Stimulated activated CD4-positive, alpha-beta T cell treated with anti-CD3 and anti-CD28 coated beads, Interleukin-1b, Interleukin-23, amount 100 ng/mL, for 24 hours (primary cell): ENCODE data around the gene CCDC158.
"Not testable (repeated sequence)": the region's sequence is repeated elsewhere in the genome, so short reads cannot be mapped to it uniquely, and the experiment has no call there.

Source experiments
- DNase-seq, 4 experiments: peaks; one replicate each; pipeline ENCODE4 v3.0.0-alpha.2; 2020; ENCODE audit warnings: low read depth in 4 of 4, low spot score in 1 of 4

CCDC158 gene

DNA sequence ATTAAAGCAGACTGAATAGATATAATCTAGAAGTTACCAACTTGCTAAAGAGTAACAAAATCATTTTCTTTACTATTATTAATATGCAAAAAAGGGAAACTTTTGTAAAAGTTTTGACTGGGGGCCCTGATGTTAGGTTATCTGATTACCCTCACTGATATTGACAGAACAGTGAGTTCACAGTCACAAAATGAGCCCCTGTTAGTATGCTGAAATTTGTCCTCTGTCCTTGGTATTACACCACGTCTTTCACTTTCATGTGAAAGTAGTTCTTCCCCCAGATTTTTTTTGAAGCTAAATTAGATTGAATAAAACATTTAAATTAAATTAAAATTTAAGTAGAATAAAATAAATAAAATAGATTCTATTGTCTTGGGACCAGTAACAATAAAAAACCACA, 108.5 kb downstream of the CCDC158 start:
- no peak for DNase-seq

DNA sequence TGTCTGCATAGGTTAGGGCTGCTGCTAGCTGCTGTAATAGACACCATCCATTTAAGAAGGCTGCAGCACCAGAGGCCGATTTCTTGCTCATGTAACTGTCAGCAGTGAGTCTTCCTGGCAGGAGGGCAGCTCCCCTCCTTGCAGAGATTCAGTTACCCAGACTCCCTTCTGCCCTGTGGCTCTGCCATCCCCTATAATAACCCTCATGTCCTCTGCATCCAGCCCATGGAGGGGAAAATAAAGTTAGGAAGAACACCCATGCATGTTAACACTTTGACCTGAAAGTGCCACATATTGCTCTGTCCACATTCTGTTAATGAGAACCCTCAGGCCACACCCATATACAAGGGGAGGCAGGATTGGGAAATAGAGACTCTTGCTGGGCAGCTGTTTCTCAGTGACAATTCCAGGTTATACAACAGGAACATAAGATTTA, 109.0 kb downstream of the CCDC158 start:
- no peak for DNase-seq

DNA sequence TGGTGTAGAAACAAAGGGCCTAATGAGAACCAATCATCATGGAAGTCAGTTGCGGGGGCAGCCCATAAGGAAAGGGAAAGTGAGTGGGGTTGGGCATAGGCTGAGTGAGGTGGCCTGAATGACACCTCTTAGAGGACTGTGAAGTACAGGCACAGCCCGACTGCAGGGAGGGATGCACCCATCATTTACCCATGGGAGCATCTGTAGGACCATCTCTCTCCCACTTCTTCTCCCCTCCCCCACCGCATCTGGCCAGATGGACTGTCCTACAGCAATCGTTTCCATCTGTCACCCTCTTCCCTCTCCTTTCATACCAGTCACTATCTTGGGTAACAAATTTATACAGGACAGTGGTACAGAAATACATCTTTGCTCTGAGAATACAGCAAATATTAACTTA, 110.3 kb downstream of the CCDC158 start:
- DNase-seq: no peak

DNA sequence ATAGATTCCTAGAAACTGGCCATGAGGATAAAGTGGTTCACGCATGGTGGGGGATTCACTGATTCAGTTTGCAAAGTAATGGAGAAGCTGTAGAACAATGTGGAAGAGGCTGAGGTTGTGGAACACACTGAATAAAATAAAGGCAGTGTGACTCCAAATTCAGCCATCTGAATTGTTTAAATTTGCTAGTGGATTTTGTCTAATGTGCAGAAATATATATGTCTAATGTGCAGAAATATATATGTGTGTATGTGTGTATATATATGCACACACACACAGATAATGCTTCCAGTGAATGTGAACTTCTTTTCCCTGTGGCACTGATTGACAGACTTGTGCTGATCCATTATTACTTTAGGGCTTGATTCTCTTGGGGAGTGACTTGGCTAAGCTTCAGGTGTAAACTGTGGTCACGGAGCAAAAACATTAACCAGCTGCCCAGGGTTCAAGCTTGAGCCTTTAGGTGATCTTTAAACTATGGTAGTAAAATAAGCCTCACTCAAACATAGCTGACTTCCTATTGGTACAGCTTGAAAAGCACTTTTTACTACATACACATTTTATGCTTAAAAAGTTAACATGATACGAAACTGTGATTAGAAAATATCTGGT, 110.9 kb downstream of the CCDC158 start:
- no peak for DNase-seq

DNA sequence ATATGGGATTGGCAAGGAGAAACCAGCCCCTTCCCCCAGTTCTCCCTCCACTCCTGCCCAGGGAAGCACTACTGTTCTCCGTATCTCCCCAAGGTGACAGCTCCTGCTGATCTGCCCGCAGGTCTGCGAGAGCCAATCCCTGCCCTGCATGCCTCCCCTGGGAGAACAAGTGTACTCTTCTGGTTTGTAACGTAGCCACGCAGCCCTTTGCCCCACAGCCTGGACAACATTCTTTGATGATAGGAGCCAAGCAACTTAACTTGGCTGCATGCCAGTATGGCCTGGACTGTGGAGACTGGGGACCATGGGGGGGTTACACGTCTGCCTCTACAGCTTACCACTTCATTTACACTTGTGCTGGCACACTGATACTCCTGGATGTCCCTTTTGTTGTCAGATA, 112.4 kb downstream of the CCDC158 start:
- DNase-seq: no peak

DNA sequence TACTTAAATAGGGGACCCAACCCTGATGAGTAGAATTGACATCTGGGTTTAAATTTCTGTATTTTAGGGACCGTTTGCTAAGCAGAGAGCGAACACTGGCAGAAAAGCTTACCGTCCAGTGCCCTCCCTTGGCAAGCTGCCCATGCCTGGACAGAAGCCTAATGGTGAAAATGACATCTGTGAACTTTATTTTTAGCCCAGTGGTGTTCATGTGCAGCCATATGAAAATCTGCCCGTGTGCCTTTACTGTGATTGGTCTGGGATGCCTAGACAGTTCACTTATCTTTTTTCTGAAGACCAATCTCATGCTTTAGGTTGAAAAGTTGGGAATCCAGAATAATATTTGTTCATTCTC, 113.3 kb downstream of the CCDC158 start:
- no peak for DNase-seq

DNA sequence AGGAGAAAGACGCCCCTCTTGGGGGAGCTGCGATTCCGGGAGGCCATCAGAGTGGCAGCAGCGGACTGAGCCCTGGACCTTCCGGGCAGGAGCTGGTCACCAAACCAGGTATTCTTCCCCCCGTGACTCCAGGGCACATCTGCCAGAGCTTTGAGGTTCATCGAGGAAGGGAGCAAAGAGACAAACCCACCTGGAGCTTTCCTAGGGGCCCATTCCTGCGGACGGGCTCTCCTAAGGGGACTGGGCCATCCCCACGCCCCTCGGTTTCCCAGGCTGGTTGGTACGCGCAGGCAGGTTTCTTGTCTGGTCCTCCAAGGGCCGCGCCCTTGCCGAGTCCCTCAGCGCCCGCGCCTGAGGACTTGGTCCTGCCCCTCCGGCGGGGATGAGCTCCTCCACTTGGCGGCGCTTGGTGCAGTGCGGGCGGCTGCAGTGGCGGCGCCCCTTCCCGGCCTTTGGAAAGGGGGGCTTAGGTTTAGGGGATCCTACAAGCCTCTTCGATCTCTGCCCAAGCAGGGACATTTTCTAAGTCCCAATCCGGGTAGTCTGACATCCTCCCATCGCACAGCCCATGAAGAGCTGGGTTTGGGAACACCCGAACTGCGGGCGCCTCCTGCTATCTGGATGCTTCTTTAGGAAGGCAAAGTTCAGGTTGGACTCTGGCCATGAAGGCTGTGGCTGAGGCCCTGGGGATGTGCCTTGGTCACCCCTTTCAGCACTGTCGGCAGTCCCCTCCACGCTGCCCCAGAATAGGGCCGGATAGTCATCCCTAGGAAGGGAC, 113.9 kb downstream of the CCDC158 start:
- DNase-seq: no peak

DNA sequence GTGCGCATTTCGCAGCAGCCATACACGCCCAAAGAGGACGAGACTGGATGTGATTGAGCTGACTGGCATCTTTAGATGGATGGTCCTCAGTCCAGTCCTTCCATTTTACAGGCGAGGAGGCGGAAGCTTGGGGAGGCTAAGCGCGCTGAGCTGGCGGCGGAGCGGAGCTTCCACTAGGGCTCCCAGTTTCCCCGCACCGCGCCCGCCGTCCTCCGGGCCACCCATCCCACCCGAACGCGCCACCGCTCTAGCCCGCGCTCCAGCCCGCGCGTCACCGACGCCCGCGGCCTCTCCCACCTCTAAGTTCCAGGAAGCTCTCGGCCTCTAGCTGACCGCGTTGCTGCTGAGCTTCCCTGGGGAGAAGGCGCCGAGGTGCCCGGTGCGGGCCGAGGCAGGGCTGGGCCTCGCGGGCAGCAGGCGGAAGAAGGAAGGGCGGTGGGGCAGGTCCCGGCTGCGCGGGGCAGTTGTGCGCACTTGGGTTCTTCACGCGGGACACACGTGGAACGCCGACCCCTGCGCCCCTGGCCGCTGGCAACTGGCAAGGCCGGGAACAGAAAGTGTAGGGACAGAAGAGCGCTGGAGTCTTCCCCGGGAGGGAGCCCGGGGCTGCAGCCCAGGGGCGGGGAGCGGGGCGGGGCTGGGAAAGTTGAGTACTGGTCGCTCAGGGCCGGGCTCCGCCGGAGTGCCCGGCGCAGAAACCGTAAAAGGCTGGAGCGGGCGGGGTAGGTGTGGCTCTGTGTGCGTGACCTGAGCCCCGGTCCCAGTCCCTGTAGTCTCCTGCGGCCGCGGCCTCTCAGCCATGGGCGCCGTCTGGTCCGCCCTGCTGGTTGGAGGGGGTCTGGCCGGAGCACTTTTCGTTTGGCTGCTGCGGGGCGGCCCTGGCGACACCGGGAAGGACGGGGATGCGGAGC, 114.7 kb downstream of the CCDC158 start, which contains the start of gene STBD1:
TSS of gene STBD1 (plus strand) at position 763 of the 911 bp plus-strand sequence. CDS start at position 800, 37 bp downstream.
- no peak for DNase-seq

DNA sequence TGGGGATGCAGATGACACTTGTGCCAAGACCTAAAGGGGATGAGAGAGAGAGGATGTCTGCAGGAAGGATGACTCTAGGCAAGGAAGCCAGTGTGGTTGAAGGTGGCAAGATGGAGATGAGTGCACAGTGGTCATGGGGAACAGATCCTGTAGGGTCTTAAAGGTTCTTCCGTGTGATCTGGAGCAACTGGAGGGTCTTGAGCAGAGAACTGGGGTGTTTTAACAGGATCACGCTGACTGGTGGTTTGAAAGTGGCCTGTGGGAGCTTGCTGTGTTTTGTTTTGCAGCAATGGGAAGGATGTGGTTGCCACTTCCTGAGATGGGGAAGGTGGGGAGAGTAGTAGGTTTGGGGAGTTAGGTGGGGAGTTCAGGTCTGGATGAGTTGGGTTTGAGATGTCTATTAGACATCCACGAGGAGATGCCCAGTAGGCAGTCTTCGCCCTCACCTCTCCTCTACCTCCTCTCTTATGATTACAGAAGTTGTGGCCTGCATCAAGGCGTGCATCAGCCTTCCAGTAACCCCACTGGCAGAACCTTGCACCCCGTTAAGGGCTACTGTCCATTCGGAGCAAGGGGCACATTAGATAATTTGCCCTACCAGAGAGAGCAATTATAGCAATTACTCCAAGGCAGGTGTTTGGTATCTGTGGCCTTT, 115.8 kb downstream of the CCDC158 start:
- DNase-seq: no peak

DNA sequence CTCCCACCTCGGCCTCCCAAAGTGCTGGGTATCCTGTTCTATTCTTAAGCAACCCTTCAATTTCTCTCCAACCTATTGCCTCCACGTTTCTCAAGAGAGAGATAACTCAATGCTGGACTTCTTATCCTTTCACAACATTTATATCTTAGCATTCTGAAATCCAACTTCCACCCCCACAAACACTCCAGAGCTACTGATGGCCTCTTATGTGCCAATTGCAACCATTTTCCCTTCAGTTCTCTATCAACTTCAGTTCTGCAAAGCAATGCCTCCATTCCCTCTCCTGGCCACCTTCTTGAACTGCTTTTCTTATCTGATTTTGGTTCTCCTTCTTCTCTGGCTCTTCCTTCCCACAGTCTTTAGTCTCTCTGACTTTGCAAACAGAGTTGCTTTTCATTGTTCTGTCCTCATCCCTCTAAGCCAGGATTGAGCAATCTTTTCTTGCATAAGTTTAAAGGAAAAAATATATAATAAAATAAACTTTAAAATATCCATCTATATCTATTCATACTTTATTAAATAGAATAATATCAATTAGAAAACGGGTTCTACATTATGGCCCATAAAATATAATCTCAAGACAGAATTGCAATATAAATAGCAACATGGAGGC, 118.0 kb downstream of the CCDC158 start:
- DNase-seq: no peak

DNA sequence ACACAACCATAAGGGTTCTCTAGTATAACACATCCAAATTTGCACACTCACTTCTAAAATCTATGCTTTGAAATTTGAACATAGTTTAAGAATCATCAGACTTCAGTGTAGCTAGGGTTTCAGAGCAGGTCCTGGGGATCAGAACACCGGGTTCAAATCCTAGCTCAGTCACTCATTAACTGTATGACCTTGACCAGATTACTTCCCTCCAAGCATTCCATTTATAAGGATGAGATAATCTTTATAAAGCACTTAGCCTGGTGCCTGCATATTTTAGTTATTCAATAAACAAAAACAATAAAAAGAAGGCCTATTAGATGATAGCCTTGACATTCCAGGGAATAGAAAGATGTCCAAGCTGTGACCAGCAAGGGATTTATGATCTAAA, 119.2 kb downstream of the CCDC158 start:
- no peak for DNase-seq

DNA sequence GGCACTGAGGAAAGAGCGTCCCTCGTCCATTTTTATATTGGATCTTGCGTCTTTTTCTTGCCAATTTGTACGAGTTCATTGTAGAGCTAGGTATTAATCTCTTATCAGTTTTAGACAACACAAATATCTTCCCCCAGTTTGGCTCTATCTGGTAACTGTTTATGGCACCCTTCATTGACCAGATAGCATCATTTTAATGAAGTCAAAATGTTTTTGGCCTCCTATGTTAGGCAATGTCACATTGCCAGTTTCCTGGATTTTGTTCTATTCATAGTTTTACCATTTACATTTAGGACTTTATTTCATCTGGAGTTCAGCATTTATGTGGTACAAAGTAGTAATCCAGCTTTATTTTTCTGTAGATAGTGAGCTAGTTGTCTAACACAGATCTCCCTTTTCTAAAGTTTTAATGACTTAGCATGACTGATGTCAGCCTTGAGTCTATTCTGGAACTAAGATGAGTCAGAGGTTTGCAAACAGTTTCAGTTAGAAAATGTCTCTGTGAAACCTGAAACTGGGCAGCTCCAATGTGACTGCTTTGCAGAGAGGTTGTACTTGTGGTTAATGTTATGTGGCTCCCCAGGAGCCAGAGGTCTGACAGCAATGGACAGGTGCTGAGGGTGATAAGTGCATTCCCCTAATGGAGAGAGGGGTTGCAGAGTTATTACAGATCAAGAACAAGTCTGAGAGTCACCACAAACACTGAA, 119.7 kb downstream of the CCDC158 start:
- DNase-seq: no peak

DNA sequence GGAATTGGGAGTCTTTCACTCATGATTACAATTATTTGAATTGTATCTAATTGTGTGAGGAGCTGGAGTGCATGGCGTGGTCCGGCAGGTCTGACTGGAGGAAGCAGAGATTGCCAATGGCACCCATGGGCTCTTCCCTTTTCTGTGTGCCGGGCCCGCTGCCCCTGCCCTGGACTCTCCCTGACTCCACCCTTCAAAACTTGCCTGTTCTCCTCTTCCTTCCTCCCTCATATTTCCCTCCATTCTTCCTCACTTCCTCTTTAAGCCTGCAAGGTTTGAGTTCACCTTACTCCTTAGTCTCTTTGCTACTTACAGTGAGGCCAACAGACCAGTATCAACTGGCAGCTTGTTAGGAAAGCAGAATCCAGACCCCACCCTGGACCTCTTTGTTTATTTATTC, 120.9 kb downstream of the CCDC158 start:
- DNase-seq: no peak

DNA sequence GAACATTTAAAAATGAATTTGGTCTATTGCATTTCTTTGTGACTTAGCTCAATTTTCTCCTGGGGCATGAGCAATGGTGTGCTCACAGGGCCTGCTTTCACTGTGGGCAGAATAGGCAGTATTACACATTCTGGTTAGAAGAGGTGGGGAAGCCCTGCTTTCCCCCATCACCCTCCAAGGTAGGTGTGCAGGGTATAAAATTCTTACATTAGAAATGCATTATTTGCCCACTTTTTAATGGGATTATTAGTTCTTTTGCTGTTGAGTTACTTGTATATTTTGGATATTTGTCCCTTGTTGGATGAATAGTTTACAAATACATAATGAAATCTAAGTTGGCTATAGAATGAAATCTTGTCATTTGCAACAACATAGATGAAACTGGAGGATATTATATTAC, 122.7 kb downstream of the CCDC158 start:
- DNase-seq: no peak

DNA sequence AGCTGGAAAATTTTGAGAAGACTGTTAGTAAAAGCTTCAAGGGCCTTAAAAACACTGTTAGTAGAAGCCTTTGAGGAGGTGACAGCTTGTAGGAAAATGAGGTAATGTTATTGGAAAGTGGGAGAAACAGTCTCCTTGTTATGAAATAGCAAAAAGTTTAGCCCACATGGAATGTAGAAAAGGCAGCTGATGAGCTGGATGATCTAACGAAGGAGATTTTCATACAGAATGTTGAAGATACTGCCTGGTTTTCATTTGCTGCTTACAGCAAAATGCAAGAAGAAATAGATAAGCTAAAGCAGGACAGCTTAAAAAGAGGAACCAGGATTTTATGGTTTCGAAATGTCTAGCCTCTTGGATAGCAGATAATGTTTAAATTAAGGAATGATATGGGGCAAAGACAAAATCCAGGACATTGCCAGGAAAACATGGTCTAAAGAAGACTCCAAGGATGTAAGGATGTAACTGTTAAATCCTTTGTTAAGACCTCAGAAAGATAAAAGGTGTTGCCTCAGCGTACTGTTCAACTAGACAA, 124.6 kb downstream of the CCDC158 start:
- DNase-seq: no peak

DNA sequence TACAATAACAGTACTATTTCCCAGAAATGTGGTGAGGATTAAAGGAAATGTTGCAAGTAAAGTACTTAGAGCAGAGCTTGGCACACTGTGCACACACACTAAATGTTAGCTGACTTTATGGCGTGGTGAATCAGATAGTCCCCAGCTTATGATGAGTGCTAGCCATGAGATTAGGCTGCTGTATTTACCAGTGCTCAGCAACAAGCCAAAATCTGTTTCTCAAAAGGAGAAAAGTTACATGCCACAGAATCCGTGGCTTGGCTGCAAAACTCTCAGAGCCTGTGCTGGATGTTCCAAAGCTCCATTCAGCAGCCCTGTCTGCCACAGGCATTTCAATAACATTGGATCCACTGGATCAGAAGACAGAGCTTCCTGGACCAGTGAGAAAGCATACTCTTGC, 127.2 kb downstream of the CCDC158 start:
- no peak for DNase-seq

DNA sequence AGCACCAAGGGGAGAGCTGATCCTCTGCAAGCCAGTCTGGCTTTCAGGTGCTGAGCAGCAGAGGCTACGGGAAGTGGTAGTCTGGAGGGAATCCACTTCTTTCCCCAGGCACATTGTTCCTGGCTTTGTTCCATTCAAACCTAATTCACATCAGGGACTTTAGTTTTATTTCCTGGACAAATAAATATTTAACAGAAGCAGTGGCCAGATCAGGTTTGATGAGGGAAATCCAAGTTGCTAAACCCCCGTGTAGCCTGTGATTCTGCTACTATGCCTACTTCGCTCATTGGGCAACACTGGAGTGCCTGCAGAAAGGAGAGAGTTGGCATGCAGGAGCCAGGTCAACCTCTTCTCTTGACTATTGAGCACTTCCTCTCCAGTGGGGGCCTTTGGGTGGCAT, 128.2 kb downstream of the CCDC158 start:
- no peak for DNase-seq

DNA sequence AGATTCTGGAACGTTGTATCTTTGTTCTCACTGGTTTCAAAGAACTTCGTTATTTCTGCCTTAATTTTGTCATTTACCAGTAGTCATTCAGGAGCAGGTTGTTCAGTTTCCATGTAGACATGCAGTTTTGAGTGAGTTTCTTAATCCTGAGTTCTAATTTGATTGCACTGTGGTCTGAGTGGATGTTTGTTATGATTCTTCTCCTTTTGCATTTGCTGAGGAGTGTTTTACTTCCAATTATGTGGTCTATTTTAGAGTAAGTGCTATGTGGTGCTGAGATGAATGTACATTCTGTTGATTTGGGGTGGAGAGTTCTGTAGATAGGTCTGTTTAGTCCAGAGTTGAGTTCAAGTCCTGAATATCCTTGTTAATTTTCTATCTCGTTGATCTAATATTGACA, 133.1 kb downstream of the CCDC158 start:
- not testable (repeated sequence) for DNase-seq

DNA sequence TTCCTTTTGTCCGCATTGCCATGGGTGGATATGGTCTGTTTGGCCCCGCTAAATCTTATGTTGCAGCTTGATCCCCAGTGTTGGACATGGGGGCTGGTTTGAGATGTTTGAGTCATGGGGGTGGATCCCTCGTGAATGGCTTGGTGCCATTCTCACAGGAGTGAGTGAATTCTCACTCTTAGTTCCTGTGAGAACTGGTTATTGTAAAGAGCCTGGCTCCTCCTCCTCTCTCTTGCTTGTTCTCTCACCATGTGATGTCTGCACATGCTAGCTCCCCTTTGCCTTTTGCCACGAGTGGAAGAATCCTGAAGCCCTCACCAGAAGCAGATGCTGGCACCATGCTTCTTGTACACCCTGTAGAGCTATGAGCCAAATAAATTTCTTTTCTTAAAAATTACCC, 137.0 kb downstream of the CCDC158 start:
- no peak for DNase-seq
